B cell (primary cell): ENCODE results near the gene PKNOX2.

Experiments
- EZH2 ChIP-seq: IDR thresholded peaks from 2 replicates; pipeline ENCODE4 v1.6.1; 2012; ENCODE audit warnings: borderline replicate concordance, low read depth, mild to moderate bottlenecking, moderate library complexity, low read length; ENCODE audit not compliant: insufficient read depth, poor library complexity, severe bottlenecking
- TF ChIP-seq, protein P1 (sequence below): fragments of 200-600 bp; IDR thresholded peaks from one replicate; pipeline ENCODE4 v1.8.0; 2022; ENCODE audit warnings: antibody characterized with exemption, mild to moderate bottlenecking

- TF ChIP-seq, protein P1, sequence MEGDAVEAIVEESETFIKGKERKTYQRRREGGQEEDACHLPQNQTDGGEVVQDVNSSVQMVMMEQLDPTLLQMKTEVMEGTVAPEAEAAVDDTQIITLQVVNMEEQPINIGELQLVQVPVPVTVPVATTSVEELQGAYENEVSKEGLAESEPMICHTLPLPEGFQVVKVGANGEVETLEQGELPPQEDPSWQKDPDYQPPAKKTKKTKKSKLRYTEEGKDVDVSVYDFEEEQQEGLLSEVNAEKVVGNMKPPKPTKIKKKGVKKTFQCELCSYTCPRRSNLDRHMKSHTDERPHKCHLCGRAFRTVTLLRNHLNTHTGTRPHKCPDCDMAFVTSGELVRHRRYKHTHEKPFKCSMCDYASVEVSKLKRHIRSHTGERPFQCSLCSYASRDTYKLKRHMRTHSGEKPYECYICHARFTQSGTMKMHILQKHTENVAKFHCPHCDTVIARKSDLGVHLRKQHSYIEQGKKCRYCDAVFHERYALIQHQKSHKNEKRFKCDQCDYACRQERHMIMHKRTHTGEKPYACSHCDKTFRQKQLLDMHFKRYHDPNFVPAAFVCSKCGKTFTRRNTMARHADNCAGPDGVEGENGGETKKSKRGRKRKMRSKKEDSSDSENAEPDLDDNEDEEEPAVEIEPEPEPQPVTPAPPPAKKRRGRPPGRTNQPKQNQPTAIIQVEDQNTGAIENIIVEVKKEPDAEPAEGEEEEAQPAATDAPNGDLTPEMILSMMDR, result no peak
- TF ChIP-seq EZH2, result no peak
These were observed 9.0 kb downstream of the PKNOX2 start for GRCh38 chr11:125173556-125173955.
